Small intestine (tissue), 7 donors: ENCODE data around the gene CASP5. TPM values are rescaled to one million over a fixed set of nuclear protein-coding genes. Genes with fewer than 3 reads are reported as not detected.
"Not testable (repeated sequence)": the region's sequence is repeated elsewhere in the genome, so short reads cannot be mapped to it uniquely, and the experiment has no call there.

ENCODE experiments used
- DNase-seq, 2 donors: peaks; one replicate each; pipeline versions ENCODE4 v3.0.0 to v3.0.0-alpha.2; 2013
- FAIRE-seq: peaks from 2 replicates; lab custom pipeline; 2012; peaks lifted over from hg19 to GRCh38; lab: Jason Lieb, UNC
- H3K27ac ChIP-seq, 3 donors: one replicate each; pipeline ENCODE4 v1.5.1; 2013; ENCODE audit warnings: low read length in 2 of 3, mild to moderate bottlenecking in 2 of 3, control low read depth in 1 of 3, inconsistent platforms in 1 of 3, low read depth in 1 of 3, moderate library complexity in 1 of 3
- H3K27me3 ChIP-seq, 3 donors: one replicate each; pipeline ENCODE4 v1.6.1; 2013; ENCODE audit warnings: low read length in 3 of 3, inconsistent platforms in 1 of 3; ENCODE audit not compliant: control insufficient read depth in 3 of 3, insufficient read depth in 3 of 3
- H3K36me3 ChIP-seq, 3 donors: one replicate each; pipeline ENCODE4 v1.6.1; 2013; ENCODE audit warnings: low read length in 3 of 3, inconsistent platforms in 1 of 3, low read depth in 1 of 3, mild to moderate bottlenecking in 1 of 3, moderate library complexity in 1 of 3; ENCODE audit not compliant: control insufficient read depth in 3 of 3, insufficient read depth in 2 of 3
- H3K4me1 ChIP-seq, 3 donors: one replicate each; pipeline ENCODE4 v1.6.1; 2013; ENCODE audit warnings: low read length in 2 of 3, inconsistent platforms in 1 of 3, low read depth in 1 of 3, mild to moderate bottlenecking in 1 of 3, moderate library complexity in 1 of 3; ENCODE audit not compliant: control insufficient read depth in 3 of 3, insufficient read depth in 2 of 3
- H3K4me3 ChIP-seq, 3 donors: one replicate each; pipeline ENCODE4 v1.5.1; 2013; ENCODE audit warnings: low read length in 3 of 3, control low read depth in 1 of 3, inconsistent platforms in 1 of 3, low read depth in 1 of 3, mild to moderate bottlenecking in 1 of 3, moderate library complexity in 1 of 3
- H3K9me3 ChIP-seq, 2 donors: one replicate each; pipeline ENCODE4 v1.6.1; 2013; ENCODE audit warnings: low read depth in 1 of 2, low read length in 1 of 2; ENCODE audit not compliant: control insufficient read depth in 2 of 2, insufficient read depth in 1 of 2
- WGBS, 3 donors: extraction: QIAGEN DNeasy Blood & Tissue Kit; methylation state at CpG; one replicate each; pipeline ENCODE4 v1.1.7; 2013; 5-methylcytosine and 5-hydroxymethylcytosine counted together
- polyA plus RNA-seq, 4 donors: library from polyadenylated mRNA; stranded (reverse) in 3 of 4; unstranded in 1 of 4; fragments of 200-250 nt in 3 of 4; fragments of 120-200 nt in 1 of 4; gene quantifications; one replicate each; pipeline versions ENCODE4 v1.2.1 to v1.2.3, GENCODE V29; 2013
- donor health status: healthy with polysubstance abuse.
- donor health status: control.
- donor health status: control.
- donor health status: Bipolar disorder and iron deficiency.
- donor health status: healthy.

The CASP5 gene
- polyA plus RNA-seq, 4 donors: 4.7 to 15.1 (median 8.1) TPM

- DNase-seq (no peak), FAIRE-seq (peak; percentile 19)
- 55 to 70% (median 67%) methylated on average over 3 of the region's 3 CpGs for WGBS, 3 donors
- Histone ChIP-seq H3K36me3 (no peaks in the 10 kb centered on the region), H3K4me1 (peaks cover 0 to 9% (median 6%) of the 10 kb centered on the region in 3 donors), H3K4me3 (no peak overlapping the region), H3K27ac (no peak overlapping the region), H3K9me3 (peaks cover 0 to 7% of the 10 kb centered on the region in 2 donors), H3K27me3 (no peaks in the 10 kb centered on the region)
These were observed 19.2 kb upstream of the CASP5 start for GRCh38 chr11:105042178-105042577.

DNA sequence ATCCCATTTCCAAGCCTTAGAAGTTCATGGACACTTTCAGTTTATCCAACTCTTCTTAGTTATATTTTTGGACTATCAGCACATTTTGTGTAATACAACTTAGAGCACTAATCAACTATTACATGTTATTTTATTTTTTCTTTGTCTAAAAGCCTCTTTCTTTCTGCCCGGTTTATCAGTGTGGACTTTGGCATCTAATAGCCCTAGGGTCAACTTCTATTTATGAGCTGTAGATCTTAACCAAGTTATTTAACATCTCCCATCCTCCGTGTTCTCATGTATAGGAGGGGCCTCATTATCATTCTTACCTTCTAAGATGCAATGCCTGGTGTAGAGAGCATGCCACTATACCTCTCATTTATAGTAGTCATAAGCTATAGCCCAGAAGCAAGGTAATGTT is 17.7 kb upstream of the CASP5 start:
- peaks cover 0 to 9% (median 8%) of the 10 kb centered on the region in 3 donors for H3K4me1 ChIP-seq
- H3K27ac ChIP-seq: peak overlapping the region in 1 of 3 donors; percentile 20
- H3K36me3 ChIP-seq: no peaks in the 10 kb centered on the region
- WGBS, 3 donors: 11 to 66% (median 42%) methylated on average over 2 of the region's 2 CpGs
- FAIRE-seq (no peak), DNase-seq (peak; percentile 59 to 77)
- no peak overlapping the region for H3K4me3 ChIP-seq
- H3K9me3 ChIP-seq: peaks cover 0 to 11% of the 10 kb centered on the region in 2 donors
- no peaks in the 10 kb centered on the region for H3K27me3 ChIP-seq

GRCh38 chr11:105034813-105035620 is 12.0 kb upstream of the CASP5 start, which contains the start of gene CASP1:
Gene CASP1 (minus strand): TSS chr11:105035144. CDS start chr11:105035113, 31 bp downstream.
- Histone ChIP-seq H3K27ac (peak within 1 kb of the TSS; percentile 61 to 85 (median 78)), H3K4me3 (peak within 1 kb of the TSS; percentile 29 to 60 (median 33)), H3K4me1 (peaks cover 2 to 11% (median 5%) of the 10 kb centered on the region in 3 donors), H3K27me3 (no peaks in the 10 kb centered on the region), H3K36me3 (peaks cover 1 to 3% (median 3%) of the 10 kb centered on the region in 3 donors), H3K9me3 (peaks cover 0 to 11% of the 10 kb centered on the region in 2 donors)
- DNase-seq (peak; percentile 79 to 87), FAIRE-seq (no peak)
- WGBS, 3 donors: 2 to 10% (median 8%) methylated on average over 3 of the region's 3 CpGs

DNA sequence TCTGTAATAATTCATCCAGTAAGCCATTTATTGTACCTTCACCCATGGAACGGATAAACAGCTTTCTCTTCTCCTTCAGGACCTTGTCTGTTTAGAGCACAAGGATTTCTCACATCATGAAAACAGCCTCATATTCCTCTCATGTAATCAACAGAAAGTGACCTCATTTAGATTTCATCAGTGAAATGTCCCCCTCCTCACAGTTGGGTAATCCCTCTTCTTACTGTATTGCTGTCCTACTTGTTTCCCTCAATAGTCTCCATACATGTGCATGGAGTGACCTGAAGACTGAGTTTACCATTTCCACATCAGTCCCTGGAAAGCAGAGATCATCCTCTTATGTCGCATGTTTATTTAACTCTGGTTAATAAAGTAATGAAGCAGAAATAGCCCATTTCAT is 11.4 kb upstream of the CASP5 start:
- Histone ChIP-seq H3K9me3 (peaks cover 0 to 11% of the 10 kb centered on the region in 2 donors), H3K4me1 (peaks cover 2 to 11% (median 8%) of the 10 kb centered on the region in 3 donors), H3K4me3 (peak overlapping the region; percentile 29 to 60 (median 33)), H3K27ac (peak overlapping the region; percentile 61 to 85 (median 78))
- FAIRE-seq (peak; percentile 10), DNase-seq (peak; percentile 33 to 35)
- not testable (repeated sequence) for H3K27me3 ChIP-seq, H3K36me3 ChIP-seq
- 6 to 31% (median 27%) methylated on average over 2 of the region's 2 CpGs for WGBS, 3 donors

DNA sequence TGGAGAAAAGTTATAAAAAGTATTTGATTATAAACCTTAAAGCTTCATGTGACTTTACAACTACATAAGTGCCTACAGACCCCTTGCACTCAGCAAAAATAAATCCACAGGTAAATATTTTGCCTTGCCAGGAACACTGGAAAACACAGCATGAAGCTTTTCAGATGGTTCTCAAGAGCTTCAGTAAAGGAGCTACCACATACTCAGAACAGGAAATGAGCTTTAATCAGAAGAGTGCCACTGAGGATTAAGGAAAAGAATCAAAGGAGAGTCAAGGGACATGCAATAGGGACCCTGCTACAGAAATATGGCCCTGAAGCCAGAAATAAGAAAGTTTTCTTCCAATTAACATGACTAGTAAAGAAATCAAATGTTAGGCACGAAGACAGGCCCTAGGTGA is 10.8 kb upstream of the CASP5 start:
- DNase-seq: peak; percentile 25 to 42

DNA sequence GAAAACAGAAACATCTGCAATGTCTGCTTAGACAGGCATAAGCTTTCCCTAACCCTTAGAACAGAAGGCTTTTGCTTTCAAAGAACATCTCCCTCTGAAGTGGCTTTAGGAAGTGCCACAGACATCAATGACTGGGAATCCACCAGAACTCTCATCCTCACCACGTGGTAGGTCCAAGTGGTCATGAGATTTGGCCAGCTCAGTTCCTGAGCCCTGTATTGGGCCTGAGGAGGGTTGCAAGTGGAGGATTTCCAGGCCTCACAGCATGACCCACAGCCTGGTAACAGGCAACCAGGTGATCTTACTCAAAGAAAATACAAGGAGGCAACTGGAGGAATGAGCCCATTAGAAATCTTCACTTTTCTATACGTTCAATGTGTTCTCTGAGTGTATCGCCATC is 10.4 kb upstream of the CASP5 start:
- H3K4me1 ChIP-seq: peaks cover 2 to 11% (median 8%) of the 10 kb centered on the region in 3 donors
- FAIRE-seq (no peak), DNase-seq (peak; percentile 37)
- H3K4me3 ChIP-seq: peak overlapping the region in 2 of 3 donors; percentile 33 to 60
- peaks cover 2 to 8% (median 7%) of the 10 kb centered on the region in 3 donors for H3K36me3 ChIP-seq
- 16 to 57% (median 29%) methylated on average over 3 of the region's 3 CpGs for WGBS, 3 donors
- H3K27me3 ChIP-seq: no peaks in the 10 kb centered on the region
- H3K9me3 ChIP-seq: peaks cover 0 to 11% of the 10 kb centered on the region in 2 donors
- H3K27ac ChIP-seq: peak overlapping the region; percentile 18 to 52 (median 22)

More for the DNA sequence above, 10.8 kb upstream of the CASP5 start:
- no peaks in the 10 kb centered on the region for H3K27me3 ChIP-seq
- peak overlapping the region; percentile 18 to 78 (median 52) for H3K27ac ChIP-seq
- H3K36me3 ChIP-seq: peaks cover 2 to 7% (median 6%) of the 10 kb centered on the region in 3 donors
- H3K4me1 ChIP-seq: peaks cover 2 to 11% (median 8%) of the 10 kb centered on the region in 3 donors
- H3K9me3 ChIP-seq: peaks cover 0 to 11% of the 10 kb centered on the region in 2 donors
- WGBS, 3 donors: 18 to 63% (median 33%) methylated on average over 1 of the region's 1 CpG
- FAIRE-seq: no peak
- H3K4me3 ChIP-seq: peak overlapping the region; percentile 10 to 60 (median 33)

- Histone ChIP-seq H3K27me3 (no peaks in the 10 kb centered on the region), H3K9me3 (peaks cover 0 to 7% of the 10 kb centered on the region in 2 donors), H3K4me3 (peak overlapping the region in 2 of 3 donors; percentile 33 to 36), H3K36me3 (peaks cover 2 to 8% (median 7%) of the 10 kb centered on the region in 3 donors), H3K4me1 (peaks cover 2 to 13% (median 8%) of the 10 kb centered on the region in 3 donors), H3K27ac (peak overlapping the region in 1 of 3 donors; percentile 45)
- FAIRE-seq (no peak), DNase-seq (peak in 1 of 2 donors; percentile 60)
- 23 to 57% (median 28%) methylated on average over 2 of the region's 2 CpGs for WGBS, 3 donors
These were observed 9.5 kb upstream of the CASP5 start for GRCh38 chr11:105032495-105032894.

- DNase-seq (peak; percentile 64), FAIRE-seq (no peak)
- Histone ChIP-seq H3K27me3 (no peaks in the 10 kb centered on the region), H3K27ac (peak overlapping the region in 2 of 3 donors; percentile 56 to 78), H3K9me3 (no peaks in the 10 kb centered on the region), H3K4me1 (peaks cover 2 to 11% (median 10%) of the 10 kb centered on the region in 3 donors), H3K4me3 (no peak overlapping the region), H3K36me3 (peaks cover 7 to 16% (median 9%) of the 10 kb centered on the region in 3 donors)
- 18 to 58% (median 36%) methylated on average over 3 of the region's 3 CpGs for WGBS, 3 donors
These were observed 4.7 kb upstream of the CASP5 start for GRCh38 chr11:105027678-105028077.
